Prostate gland (tissue), 2 donors: Measurements from ENCODE around the gene KRT13. TPM values are rescaled to one million over a fixed set of nuclear protein-coding genes. Genes with fewer than 3 reads are reported as not detected.
A peak's percentile ranks its signal among the peaks of the same experiment; 100 is the strongest.

Source experiments
- DNase-seq: peaks from one replicate; pipeline ENCODE4 v3.0.0-alpha.2; 2019; ENCODE audit warnings: low spot score
- H3K27ac ChIP-seq, 2 donors: fragments of 200-600 bp; sonication (generic); 2 replicates each; pipeline ENCODE4 v1.5.1; 2017 to 2019
- H3K27me3 ChIP-seq: fragments of 200-600 bp; sonication (generic); replicated peaks from 2 replicates; pipeline ENCODE4 v1.5.1; 2019; ENCODE audit not compliant: insufficient read depth
- H3K36me3 ChIP-seq, 2 donors: fragments of 200-600 bp; sonication (generic); 1 replicate in 1 of 2; 2 replicates in 1 of 2; pipeline versions ENCODE4 v1.5.1 to v1.8.1; 2017 to 2019
- H3K4me1 ChIP-seq: fragments of 200-600 bp; sonication (generic); replicated peaks from 2 replicates; pipeline ENCODE4 v1.5.1; 2019
- H3K4me3 ChIP-seq, 2 donors: fragments of 200-600 bp; sonication (generic); 2 replicates each; pipeline ENCODE4 v1.5.1; 2017 to 2019
- H3K9me3 ChIP-seq: fragments of 200-600 bp; sonication (generic); 2 replicates; pipeline ENCODE4 v1.5.1; 2017
- CTCF ChIP-seq, 4 experiments: fragments of 200-600 bp in 2 of 4; fragments of 450-650 bp in 2 of 4; sonication (generic) in 2 of 4; IDR thresholded peaks; 1 replicate in 3 of 4; 2 replicates in 1 of 4; pipeline ENCODE4 v1.5.1; 2016 to 2019; ENCODE audit warnings: antibody characterized with exemption in 4 of 4, mild to moderate bottlenecking in 2 of 4, moderate library complexity in 2 of 4
- POLR2A ChIP-seq: fragments of 450-650 bp; IDR thresholded peaks from one replicate; pipeline ENCODE4 v1.6.1; 2016; ENCODE audit warnings: antibody characterized with exemption, mild to moderate bottlenecking
- POLR2AphosphoS5 ChIP-seq: sonication (generic); formaldehyde crosslinking; IDR thresholded peaks from one replicate; pipeline ENCODE4 v1.6.1; 2017; ENCODE audit warnings: antibody characterized with exemption
- WGBS: methylation state at CpG from one replicate; pipeline ENCODE4 v1.1.5; 2018; 5-methylcytosine and 5-hydroxymethylcytosine counted together
- intact Hi-C: fragments of 100-400 bp; cut with DNase I; formaldehyde crosslinking; loops from one replicate; pipeline ENCODE4 v1.14.2; 2022
- total RNA-seq, 2 donors: library from RNA; depleted of rRNA; stranded (reverse); fragments of >200 nt; gene quantifications; one replicate each; pipeline ENCODE4 v1.1.0, GENCODE V29; 2016

KRT13 gene
- total RNA-seq, 2 donors from 2014 or later = 38.4 to 62.7 TPM

GRCh38 chr17:41464682-41465081, 40.7 kb downstream of the KRT13 start:
- Histone ChIP-seq H3K4me3 (no peak overlapping the region), H3K9me3 (no peaks in the 10 kb centered on the region), H3K27ac (no peak overlapping the region), H3K4me1 (no peaks in the 10 kb centered on the region), H3K27me3 (no peaks in the 10 kb centered on the region), H3K36me3 (no peaks in the 10 kb centered on the region)
- TF ChIP-seq POLR2A = no peak
- peak; percentile 85 for TF ChIP-seq POLR2AphosphoS5
- WGBS = 11% methylated on average over 6 of the region's 6 CpGs
- DNase-seq = peak; percentile 87
- intact Hi-C loops = loop anchor here (5.0 kb wide), 1 partner anchor 43 kb away; the partner anchor contains the start of gene KRT13

- 82% methylated on average over 11 of the region's 11 CpGs for WGBS
- no peak for DNase-seq
- Histone ChIP-seq H3K9me3 (no peaks in the 10 kb centered on the region), H3K27me3 (no peaks in the 10 kb centered on the region), H3K36me3 (no peaks in the 10 kb centered on the region), H3K4me3 (no peak overlapping the region), H3K27ac (no peak overlapping the region), H3K4me1 (no peaks in the 10 kb centered on the region)
- intact Hi-C loops = loop anchor here (5.0 kb wide), 1 partner anchor 43 kb away; the partner anchor contains the start of gene KRT13
- TF ChIP-seq POLR2A = no peak
- TF ChIP-seq POLR2AphosphoS5 = no peak
- TF ChIP-seq CTCF (IDR thresholded peaks at IDR 0.05) = no peak
Observed at GRCh38 chr17:41464173-41464572, 41.2 kb downstream of the KRT13 start.

DNA sequence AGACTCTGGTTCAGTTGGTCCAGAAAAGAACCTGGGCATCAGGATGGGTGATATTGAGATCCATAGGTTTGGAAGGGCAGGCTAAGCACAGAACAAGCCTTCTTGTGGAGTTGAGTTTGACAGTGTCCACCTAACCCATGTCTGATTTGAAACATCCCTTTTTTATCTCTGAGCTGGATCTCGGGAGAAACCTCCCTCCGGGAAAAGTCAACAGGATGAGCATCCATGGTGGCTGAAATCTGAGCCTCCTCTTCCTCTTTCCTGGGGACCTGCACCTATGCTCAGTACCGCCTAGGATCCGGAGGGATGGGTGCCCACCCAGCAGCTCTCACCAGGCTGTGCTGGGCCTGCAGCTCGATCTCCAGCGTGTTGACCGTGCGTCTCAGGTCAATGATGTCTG, 41.7 kb downstream of the KRT13 start:
- DNase-seq = no peak
- Histone ChIP-seq H3K27me3 (no peaks in the 10 kb centered on the region), H3K9me3 (no peaks in the 10 kb centered on the region), H3K27ac (no peak overlapping the region), H3K4me1 (no peaks in the 10 kb centered on the region), H3K4me3 (no peak overlapping the region), H3K36me3 (no peaks in the 10 kb centered on the region)
- intact Hi-C loops = loop anchor here (5.0 kb wide), 1 partner anchor 44 kb away; the partner anchor contains the start of gene KRT13
- WGBS = 96% methylated on average over 8 of the region's 8 CpGs
- TF ChIP-seq POLR2A = no peak
- no peak for TF ChIP-seq CTCF (IDR thresholded peaks at IDR 0.05)
- TF ChIP-seq POLR2AphosphoS5 = no peak

DNA sequence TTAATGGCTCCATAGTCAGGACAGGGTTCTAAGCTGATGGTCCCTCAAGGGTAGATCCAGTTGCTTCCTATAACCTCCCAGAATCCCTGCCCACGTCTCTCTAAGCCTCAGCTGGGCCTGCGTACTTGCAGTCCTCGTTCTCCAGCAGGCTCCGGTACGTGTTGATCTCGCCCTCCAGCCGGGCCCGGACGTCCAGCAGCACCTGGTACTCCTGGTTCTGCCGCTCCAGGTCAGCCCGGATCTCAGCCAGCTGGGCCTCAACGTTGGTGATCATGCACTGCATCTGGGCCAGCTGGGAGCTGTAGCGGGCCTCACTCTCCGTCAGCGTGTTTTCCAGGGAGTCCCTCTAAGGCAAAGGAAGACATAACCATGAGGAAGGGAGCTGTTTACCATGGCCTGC, 42.7 kb downstream of the KRT13 start:
- intact Hi-C loops = loop anchor here (5.0 kb wide), 1 partner anchor 45 kb away; the partner anchor contains the start of gene KRT13
- TF ChIP-seq CTCF (IDR thresholded peaks at IDR 0.05) (no peak), POLR2AphosphoS5 (no peak), POLR2A (no peak)
- H3K27me3 ChIP-seq = no peaks in the 10 kb centered on the region
- no peaks in the 10 kb centered on the region for H3K4me1 ChIP-seq
- H3K9me3 ChIP-seq = no peaks in the 10 kb centered on the region
- no peaks in the 10 kb centered on the region for H3K36me3 ChIP-seq
- H3K4me3 ChIP-seq = no peak overlapping the region
- no peak overlapping the region for H3K27ac ChIP-seq
- WGBS = 71% methylated on average over 15 of the region's 15 CpGs
- no peak for DNase-seq

DNA sequence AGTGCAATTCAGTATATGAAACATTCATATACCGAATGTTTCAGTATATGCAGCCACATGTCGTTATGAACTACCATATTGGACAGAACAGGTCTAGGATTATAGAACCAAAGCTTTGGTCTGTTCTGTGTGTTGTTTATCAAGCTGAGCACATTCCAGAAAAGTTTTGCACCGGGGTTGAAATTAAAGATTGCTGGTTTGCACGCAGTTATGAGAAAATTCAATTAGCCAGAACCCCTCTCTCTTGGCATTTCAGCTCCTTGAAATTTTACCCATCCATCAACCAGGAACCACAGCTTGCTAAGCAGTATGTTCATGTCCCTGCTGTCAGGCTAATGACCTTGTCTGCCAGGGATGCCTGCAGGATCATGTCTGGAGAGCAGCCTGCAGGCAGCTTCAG, 47.7 kb downstream of the KRT13 start:
- WGBS = 64% methylated on average over 4 of the region's 4 CpGs
- intact Hi-C loops = no loop called here

More for the DNA sequence above, 47.7 kb downstream of the KRT13 start:
- DNase-seq = no peak
- H3K4me3 ChIP-seq = no peak overlapping the region
- no peaks in the 10 kb centered on the region for H3K4me1 ChIP-seq
- H3K36me3 ChIP-seq = no peaks in the 10 kb centered on the region
- no peaks in the 10 kb centered on the region for H3K9me3 ChIP-seq
- TF ChIP-seq CTCF (IDR thresholded peaks at IDR 0.05) (no peak), POLR2AphosphoS5 (no peak), POLR2A (no peak)
- H3K27ac ChIP-seq = no peak overlapping the region
- H3K27me3 ChIP-seq = no peaks in the 10 kb centered on the region
